Fibroblast of lung (primary cell): Measurements from ENCODE around the gene DZIP1.

Experiments used
- CTCF ChIP-seq, 2 donors: IDR thresholded peaks in 1 of 2; conservative IDR thresholded peaks in 1 of 2; 1 replicate in 1 of 2; 2 replicates in 1 of 2; pipeline ENCODE4 v1.5.1; 2011 to 2012; ENCODE audit warnings: low read length in 2 of 2, control low read depth in 1 of 2, inconsistent platforms in 1 of 2, low read depth in 1 of 2, mild to moderate bottlenecking in 1 of 2
- EZH2 ChIP-seq: IDR thresholded peaks from 2 replicates; pipeline ENCODE4 v1.5.1; 2012; ENCODE audit warnings: low read length, control low read depth, mild to moderate bottlenecking; ENCODE audit errors: missing control alignments

GRCh38 chr13:95552208-95552538, 92.3 kb downstream of the DZIP1 start:
- TF ChIP-seq CTCF (conservative IDR thresholded peaks at IDR 0.05 in 1 of 2, IDR thresholded peaks at IDR 0.05 in 1 of 2; ENCODE audit: low read depth in 1 of 2, low read length in 2 of 2) (no peak), EZH2 (no peak)
